ENCODE results near the gene TGM4. TPM values are rescaled to one million over a fixed set of nuclear protein-coding genes. Genes with fewer than 3 reads are reported as not detected.

The TGM4 gene
- total RNA-seq, 1 experiment from 2014 or later: 0.61 TPM

DNA sequence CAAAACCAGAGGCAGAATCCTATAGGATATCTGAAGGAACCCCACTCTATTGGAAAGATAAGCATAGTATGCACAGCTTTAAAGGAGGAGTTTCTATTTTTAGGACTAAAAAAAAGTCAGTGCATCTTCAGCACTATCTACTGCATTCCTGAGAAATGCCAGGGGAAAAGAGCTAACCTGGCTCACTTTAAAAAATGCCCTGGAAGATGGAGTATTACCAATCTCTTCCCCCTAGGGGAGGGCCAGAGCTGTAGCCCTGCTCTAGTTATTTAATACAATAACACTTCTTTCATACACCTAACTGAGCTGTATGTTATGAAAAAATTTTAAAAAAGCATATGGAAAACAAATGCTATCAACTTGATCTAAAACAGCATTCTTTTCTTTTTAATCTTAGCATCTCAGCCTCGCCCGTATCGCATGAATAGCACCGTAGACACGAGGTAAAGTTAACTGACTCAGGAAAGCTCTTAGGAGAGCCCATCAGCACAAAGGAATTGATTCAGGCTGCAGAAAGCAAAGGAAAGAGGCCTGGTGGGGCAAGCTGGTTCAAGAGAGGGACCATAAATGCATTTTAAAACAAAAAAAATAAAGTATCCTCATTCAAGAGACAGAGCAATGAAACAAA lies 50.2 kb downstream of the TGM4 start:
- DNase-seq: peak in 1 of 2 experiments; percentile 14
- no peaks in the 10 kb centered on the region for H3K9me3 ChIP-seq (ENCODE audit: insufficient read depth, low read depth)
- no peak overlapping the region for H3K27ac ChIP-seq
- CTCF ChIA-PET: no interaction called here
- intact Hi-C loops (cut with micrococcal nuclease; ENCODE audit: unreplicated experiment): no loop called here
- H3K36me3 ChIP-seq (ENCODE audit: low read depth): no peaks in the 10 kb centered on the region; the same call in 1 of the 2 replicates
- H3K4me3 ChIP-seq: no peak overlapping the region
- H3F3A ChIP-seq (ENCODE audit: insufficient read depth, low read depth): no peaks in the 10 kb centered on the region
- no peak overlapping the region for H2AFZ ChIP-seq
- TF ChIP-seq EZH2 (IDR thresholded peaks at IDR 0.05; ENCODE audit: low read depth): no peak
- TF ChIP-seq, protein P1, sequence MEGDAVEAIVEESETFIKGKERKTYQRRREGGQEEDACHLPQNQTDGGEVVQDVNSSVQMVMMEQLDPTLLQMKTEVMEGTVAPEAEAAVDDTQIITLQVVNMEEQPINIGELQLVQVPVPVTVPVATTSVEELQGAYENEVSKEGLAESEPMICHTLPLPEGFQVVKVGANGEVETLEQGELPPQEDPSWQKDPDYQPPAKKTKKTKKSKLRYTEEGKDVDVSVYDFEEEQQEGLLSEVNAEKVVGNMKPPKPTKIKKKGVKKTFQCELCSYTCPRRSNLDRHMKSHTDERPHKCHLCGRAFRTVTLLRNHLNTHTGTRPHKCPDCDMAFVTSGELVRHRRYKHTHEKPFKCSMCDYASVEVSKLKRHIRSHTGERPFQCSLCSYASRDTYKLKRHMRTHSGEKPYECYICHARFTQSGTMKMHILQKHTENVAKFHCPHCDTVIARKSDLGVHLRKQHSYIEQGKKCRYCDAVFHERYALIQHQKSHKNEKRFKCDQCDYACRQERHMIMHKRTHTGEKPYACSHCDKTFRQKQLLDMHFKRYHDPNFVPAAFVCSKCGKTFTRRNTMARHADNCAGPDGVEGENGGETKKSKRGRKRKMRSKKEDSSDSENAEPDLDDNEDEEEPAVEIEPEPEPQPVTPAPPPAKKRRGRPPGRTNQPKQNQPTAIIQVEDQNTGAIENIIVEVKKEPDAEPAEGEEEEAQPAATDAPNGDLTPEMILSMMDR (conservative IDR thresholded peaks at IDR 0.05): no peak
- H3K27me3 ChIP-seq (ENCODE audit: insufficient read depth, low read depth): no peaks in the 10 kb centered on the region
- no peaks in the 10 kb centered on the region for H3K4me1 ChIP-seq (replicated peaks; ENCODE audit: insufficient read depth)
- H3K79me2 ChIP-seq (ENCODE audit: low read depth): no peaks in the 10 kb centered on the region
- POLR2A ChIA-PET (ENCODE audit: unreplicated experiment): interaction anchor here (0.5 to 0.6 kb wide), 5 partner anchors 39 to 258 kb away, joined by 3 to 7 read pairs (median 5); no protein-coding TSS in a partner anchor
- H3K9me2 ChIP-seq (ENCODE audit: insufficient read depth): no peaks in the 10 kb centered on the region
- BruUV-seq (replicated peaks): no TSS peak
- no peaks in the 10 kb centered on the region for H4K20me1 ChIP-seq (ENCODE audit: insufficient read depth)
- H3K4me2 ChIP-seq: no peak overlapping the region

- no peak overlapping the region for H2AFZ ChIP-seq
- H3K27me3 ChIP-seq (ENCODE audit: insufficient read depth, low read depth): no peaks in the 10 kb centered on the region
- H3K79me2 ChIP-seq (ENCODE audit: low read depth): no peaks in the 10 kb centered on the region
- no peaks in the 10 kb centered on the region for H3K36me3 ChIP-seq (ENCODE audit: low read depth)
- no peak overlapping the region for H3K27ac ChIP-seq
- no peak for DNase-seq
- TSS peak; percentile 5 for BruUV-seq (replicated peaks)
- ChIA-PET POLR2A (ENCODE audit: unreplicated experiment) (no interaction called here), CTCF (no interaction called here)
- no peak overlapping the region for H3K4me3 ChIP-seq
- no peaks in the 10 kb centered on the region for H3K9me3 ChIP-seq (ENCODE audit: insufficient read depth, low read depth)
- intact Hi-C loops (cut with micrococcal nuclease; ENCODE audit: unreplicated experiment): no loop called here
- no peaks in the 10 kb centered on the region for H3K9me2 ChIP-seq (ENCODE audit: insufficient read depth)
- H4K20me1 ChIP-seq (ENCODE audit: insufficient read depth): no peaks in the 10 kb centered on the region
- no peaks in the 10 kb centered on the region for H3K4me1 ChIP-seq (replicated peaks; ENCODE audit: insufficient read depth)
- TF ChIP-seq EZH2 (IDR thresholded peaks at IDR 0.05; ENCODE audit: low read depth): no peak
- TF ChIP-seq, protein P1 (conservative IDR thresholded peaks at IDR 0.05): no peak
- H3F3A ChIP-seq (ENCODE audit: insufficient read depth, low read depth): no peaks in the 10 kb centered on the region
- H3K4me2 ChIP-seq: no peak overlapping the region
Measured at GRCh38 chr3:44926172-44926571, 51.8 kb downstream of the TGM4 start.

DNA sequence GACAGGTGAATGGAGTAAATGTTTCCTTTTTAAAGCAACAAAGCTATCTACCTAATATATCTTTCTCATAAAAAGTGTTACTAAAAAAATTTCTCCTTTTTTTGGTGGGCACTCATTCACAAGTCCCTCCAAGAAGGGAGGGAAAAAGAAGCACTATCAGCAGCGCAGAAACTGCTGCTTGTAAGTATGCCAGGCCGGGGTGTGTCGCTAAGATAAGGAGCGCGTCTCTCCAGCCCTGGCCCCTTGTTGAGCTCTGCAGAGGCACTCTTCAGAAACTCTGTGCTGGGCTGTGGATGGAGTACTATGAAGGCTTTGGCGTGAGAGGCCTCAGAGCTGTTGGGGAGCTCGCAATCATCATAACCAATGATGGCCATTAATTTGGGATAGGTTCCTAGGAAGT lies 52.5 kb downstream of the TGM4 start:
- H3K4me1 ChIP-seq (replicated peaks; ENCODE audit: insufficient read depth): no peaks in the 10 kb centered on the region
- no peak overlapping the region for H2AFZ ChIP-seq
- no peak overlapping the region for H3K27ac ChIP-seq
- H3K9me2 ChIP-seq (ENCODE audit: insufficient read depth): no peaks in the 10 kb centered on the region
- no peaks in the 10 kb centered on the region for H3K9me3 ChIP-seq (ENCODE audit: insufficient read depth, low read depth)
- no peak overlapping the region for H3K4me2 ChIP-seq
- no peak for DNase-seq
- H3K79me2 ChIP-seq (ENCODE audit: low read depth): no peaks in the 10 kb centered on the region
- no peak for TF ChIP-seq EZH2 (IDR thresholded peaks at IDR 0.05; ENCODE audit: low read depth)
- TF ChIP-seq, protein P1 (conservative IDR thresholded peaks at IDR 0.05): no peak
- H3K4me3 ChIP-seq: no peak overlapping the region
- no peaks in the 10 kb centered on the region for H3K27me3 ChIP-seq (ENCODE audit: insufficient read depth, low read depth)
- H3K36me3 ChIP-seq (ENCODE audit: low read depth): no peaks in the 10 kb centered on the region
- BruUV-seq (replicated peaks): no TSS peak
- CTCF ChIA-PET: no interaction called here
- intact Hi-C loops (cut with micrococcal nuclease; ENCODE audit: unreplicated experiment): no loop called here
- no peaks in the 10 kb centered on the region for H3F3A ChIP-seq (ENCODE audit: insufficient read depth, low read depth)
- POLR2A ChIA-PET (ENCODE audit: unreplicated experiment): no interaction called here
- H4K20me1 ChIP-seq (ENCODE audit: insufficient read depth): no peaks in the 10 kb centered on the region
